Brain microvascular endothelial cell (primary cell): ENCODE measurements around the gene SLC7A10.

Experiments
- DNase-seq: peaks from one replicate; pipeline ENCODE4 v3.0.0-alpha.2; 2020
- H3K27ac ChIP-seq: fragments of 250-450 bp; sonication (Bioruptor Pico); 2 replicates; pipeline ENCODE4 v1.5.1; 2020; ENCODE audit warnings: mild to moderate bottlenecking, moderate library complexity
- H3K27me3 ChIP-seq: fragments of 250-450 bp; sonication (Bioruptor Pico); replicated peaks from 2 replicates; pipeline ENCODE4 v1.5.1; 2020; ENCODE audit warnings: mild to moderate bottlenecking
- H3K36me3 ChIP-seq: fragments of 250-450 bp; sonication (Bioruptor Pico); replicated peaks from 2 replicates; pipeline ENCODE4 v1.5.1; 2020; ENCODE audit warnings: mild to moderate bottlenecking
- H3K4me3 ChIP-seq: 2 replicates; pipeline ENCODE4 v1.5.1; 2011; ENCODE audit warnings: low read depth, mild to moderate bottlenecking, control low read depth, low read length, moderate library complexity
- in situ Hi-C: cut with HindIII; loops from 2 replicates; pipeline ENCODE4 v1.10.0; 2017; ENCODE audit warnings: low sequenced_read_pairs, low pct_ligation_motif_present
- TF ChIP-seq, protein P1 (sequence below): IDR thresholded peaks from 2 replicates; pipeline ENCODE4 v1.5.1; 2011; ENCODE audit warnings: low read depth, mild to moderate bottlenecking, moderate library complexity, low read length, control low read depth, inconsistent platforms; ENCODE audit errors: missing control alignments

SLC7A10 gene

DNA sequence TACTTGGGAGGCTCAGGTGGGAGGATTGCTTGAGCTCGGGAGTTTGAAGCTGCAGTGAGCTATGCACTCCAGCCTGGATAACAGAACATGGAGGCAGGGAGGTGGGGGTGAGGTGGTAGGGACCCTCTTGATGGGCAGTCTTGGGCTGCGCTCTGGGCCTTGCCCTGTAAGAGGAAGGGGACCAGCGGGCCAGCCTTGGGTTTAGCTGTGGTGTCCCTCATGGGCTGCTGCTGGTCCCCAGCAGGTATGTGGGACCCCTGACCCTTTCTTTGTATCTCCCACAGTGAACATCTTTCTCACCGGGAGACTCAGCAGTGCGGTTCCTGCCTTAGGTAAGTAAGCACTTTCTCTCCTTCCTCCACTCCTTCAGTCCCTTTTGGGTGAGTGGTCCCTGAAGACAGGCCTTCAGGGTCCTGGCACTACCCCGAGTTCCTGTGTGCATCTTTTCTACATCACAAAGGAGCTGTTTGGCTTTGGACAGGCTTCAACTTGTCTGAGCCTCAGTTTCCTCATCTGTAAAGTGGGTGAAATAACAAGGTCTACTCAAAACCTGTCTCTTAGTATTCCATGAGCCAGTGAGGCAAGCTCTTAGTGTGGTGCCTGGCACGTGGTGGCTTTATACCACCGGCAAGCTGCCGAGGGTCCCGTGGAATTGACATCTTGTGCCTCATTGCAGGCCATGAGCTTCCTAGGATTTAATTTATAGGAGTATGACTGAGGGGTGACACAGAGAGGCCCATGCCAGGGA, 29.0 kb downstream of the SLC7A10 start:
- in situ Hi-C loops: no loop called here
- TF ChIP-seq, protein P1, sequence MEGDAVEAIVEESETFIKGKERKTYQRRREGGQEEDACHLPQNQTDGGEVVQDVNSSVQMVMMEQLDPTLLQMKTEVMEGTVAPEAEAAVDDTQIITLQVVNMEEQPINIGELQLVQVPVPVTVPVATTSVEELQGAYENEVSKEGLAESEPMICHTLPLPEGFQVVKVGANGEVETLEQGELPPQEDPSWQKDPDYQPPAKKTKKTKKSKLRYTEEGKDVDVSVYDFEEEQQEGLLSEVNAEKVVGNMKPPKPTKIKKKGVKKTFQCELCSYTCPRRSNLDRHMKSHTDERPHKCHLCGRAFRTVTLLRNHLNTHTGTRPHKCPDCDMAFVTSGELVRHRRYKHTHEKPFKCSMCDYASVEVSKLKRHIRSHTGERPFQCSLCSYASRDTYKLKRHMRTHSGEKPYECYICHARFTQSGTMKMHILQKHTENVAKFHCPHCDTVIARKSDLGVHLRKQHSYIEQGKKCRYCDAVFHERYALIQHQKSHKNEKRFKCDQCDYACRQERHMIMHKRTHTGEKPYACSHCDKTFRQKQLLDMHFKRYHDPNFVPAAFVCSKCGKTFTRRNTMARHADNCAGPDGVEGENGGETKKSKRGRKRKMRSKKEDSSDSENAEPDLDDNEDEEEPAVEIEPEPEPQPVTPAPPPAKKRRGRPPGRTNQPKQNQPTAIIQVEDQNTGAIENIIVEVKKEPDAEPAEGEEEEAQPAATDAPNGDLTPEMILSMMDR: no peak
- H3K4me3 ChIP-seq: no peak overlapping the region
- no peak for DNase-seq
- no peak overlapping the region for H3K27ac ChIP-seq
- H3K36me3 ChIP-seq: no peaks in the 10 kb centered on the region
- no peaks in the 10 kb centered on the region for H3K27me3 ChIP-seq

DNA sequence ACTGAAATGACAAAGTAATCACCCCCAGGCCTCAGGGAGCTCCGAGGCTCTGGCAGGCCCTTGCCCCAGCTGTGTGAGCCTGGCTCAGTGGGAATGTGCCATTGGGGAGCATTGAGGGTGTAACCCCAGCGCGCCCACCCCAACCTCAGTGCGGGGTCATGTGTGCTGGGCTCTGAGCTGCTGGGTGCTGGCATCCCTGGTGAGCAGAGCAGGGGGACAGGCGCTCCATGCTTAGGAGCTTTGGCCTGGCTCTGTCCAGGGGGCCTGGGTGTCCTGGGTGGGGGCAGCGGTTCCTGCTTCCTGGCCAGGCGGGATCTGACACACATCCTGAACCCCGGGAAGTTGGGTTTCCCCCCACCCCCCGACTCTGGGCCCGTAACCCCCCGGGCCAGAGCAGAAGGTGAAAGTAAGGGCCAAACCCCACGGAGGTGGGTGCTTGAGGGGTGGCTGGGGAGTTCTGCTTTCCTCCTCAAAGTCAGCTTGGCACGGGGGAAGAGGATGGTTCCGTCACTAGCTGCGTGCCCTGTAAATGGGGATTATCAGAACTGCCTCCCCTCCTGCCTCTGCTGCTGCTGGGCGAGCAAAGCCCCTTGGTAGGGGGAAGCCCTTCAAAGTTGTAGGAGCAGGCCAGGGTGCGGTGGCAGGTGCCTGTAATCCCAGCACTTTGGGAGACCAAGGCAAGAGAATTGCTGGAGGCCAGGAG, 29.9 kb downstream of the SLC7A10 start:
- Histone ChIP-seq H3K4me3 (peak overlapping the region; percentile 58), H3K27ac (no peak overlapping the region), H3K27me3 (no peaks in the 10 kb centered on the region), H3K36me3 (no peaks in the 10 kb centered on the region)
- in situ Hi-C loops: no loop called here
- DNase-seq: no peak
- TF ChIP-seq, protein P1: no peak

DNA sequence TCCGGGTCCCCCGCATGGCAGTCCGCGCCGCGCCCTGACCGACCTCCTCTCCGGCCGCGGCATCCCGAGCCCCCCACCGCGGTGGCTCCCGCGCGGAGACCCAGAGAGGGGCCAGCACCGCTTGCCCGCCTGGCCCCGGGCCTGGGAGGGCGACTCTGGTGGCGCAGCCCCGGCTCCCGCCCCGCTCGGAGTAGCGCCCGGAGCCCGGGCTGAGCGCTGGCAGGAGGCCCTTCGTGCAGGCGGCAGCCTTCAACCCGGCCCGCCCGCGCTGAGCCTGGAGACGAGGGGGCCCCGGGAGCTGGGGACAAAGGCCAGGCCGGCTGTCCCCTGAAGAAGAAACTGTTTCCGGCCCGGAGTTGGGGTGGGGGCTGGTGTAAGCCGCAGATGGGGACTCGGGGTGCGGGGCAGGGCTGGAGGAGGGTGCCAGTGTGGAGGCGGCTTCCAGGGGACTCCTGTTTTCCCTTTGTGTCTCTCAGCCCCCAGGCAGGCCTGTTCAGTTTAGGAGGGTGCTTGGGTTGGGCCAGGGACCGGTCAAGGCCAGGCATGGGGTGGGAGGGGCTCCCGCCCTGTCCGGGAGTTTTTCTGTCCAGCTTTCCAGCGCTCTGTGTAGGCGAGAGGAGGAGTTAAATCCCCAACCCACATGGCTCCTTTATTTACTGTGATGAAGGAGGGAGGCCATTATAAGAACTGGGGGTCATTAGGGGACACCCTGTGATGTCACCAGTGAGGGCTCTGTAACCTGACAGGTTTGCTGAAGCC, 30.6 kb downstream of the SLC7A10 start:
- in situ Hi-C loops: no loop called here
- Histone ChIP-seq H3K4me3 (peak overlapping the region; percentile 58), H3K36me3 (no peaks in the 10 kb centered on the region), H3K27me3 (no peaks in the 10 kb centered on the region), H3K27ac (no peak overlapping the region)
- no peak for DNase-seq
- TF ChIP-seq, protein P1: no peak

DNA sequence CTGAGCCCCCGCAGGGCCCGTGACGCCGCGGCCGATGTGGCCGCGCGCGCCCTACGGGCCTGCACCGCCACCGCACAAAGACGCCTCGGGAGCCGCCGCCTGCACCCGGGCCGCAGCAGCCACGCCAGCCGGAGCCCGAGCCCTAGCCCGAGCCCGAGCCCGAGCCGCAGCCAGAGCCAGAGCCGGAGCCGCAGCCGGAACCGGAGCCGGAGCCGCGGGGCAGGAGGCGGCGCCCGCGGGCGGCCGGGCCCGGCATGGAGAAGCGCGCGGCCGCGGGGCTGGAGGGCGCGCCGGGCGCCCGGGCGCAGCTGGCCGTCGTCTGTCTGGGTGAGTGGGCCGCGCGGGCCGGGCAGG, 31.1 kb downstream of the SLC7A10 start:
- TF ChIP-seq, protein P1: no peak
- in situ Hi-C loops: no loop called here
- Histone ChIP-seq H3K27me3 (no peaks in the 10 kb centered on the region), H3K4me3 (peak overlapping the region; percentile 58), H3K36me3 (no peaks in the 10 kb centered on the region), H3K27ac (no peak overlapping the region)
- no peak for DNase-seq

DNA sequence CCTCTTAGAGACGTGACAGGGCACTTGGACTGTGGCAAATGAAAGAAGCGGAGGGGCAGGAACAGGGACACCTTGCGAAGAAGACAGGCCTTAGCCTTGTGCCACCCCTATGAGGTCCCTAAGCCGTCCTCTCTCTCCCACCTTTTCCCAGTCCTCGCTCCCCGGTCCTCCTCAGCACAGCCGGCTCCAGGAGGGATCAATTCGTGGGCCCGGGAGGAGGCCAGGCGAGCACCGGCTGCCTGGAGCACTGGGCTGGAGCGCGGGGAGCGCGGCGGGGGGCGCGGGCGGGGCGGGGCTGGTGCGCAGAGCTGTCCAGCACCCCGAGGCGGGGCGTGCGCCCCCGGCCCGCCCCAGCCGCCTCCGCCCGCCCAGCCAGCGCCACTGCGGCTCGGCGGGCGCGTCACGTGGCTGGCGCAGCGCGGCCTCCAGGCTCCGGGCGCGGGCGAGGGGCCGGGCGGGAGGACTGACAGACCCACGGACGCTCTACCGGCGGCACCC, 31.7 kb downstream of the SLC7A10 start, which contains the start of gene LRP3:
Gene LRP3 (plus strand): TSS at position 466 of the 498 bp plus-strand sequence. CDS start 456 bp downstream, outside the sequence.
- TF ChIP-seq, protein P1: no peak
- H3K27me3 ChIP-seq: no peaks in the 10 kb centered on the region
- peak within 1 kb of the TSS; percentile 58 for H3K4me3 ChIP-seq
- no peak within 1 kb of the TSS for H3K27ac ChIP-seq
- H3K36me3 ChIP-seq: no peaks in the 10 kb centered on the region
- in situ Hi-C loops: no loop called here
- no peak for DNase-seq
